Measurements from ENCODE around the gene CNOT10.

The CNOT10 gene

GRCh38 chr3:32758375-32758753 lies 73.4 kb downstream of the CNOT10 start:
- no peaks in the 10 kb centered on the region for H4K20me1 ChIP-seq (ENCODE audit: control insufficient read depth, insufficient read depth, low read depth, low read length)
- no peaks in the 10 kb centered on the region for H3K79me2 ChIP-seq (ENCODE audit: control insufficient read depth, low read length)
- H3K9me3 ChIP-seq (ENCODE audit: control insufficient read depth, insufficient read depth, low read length) = no peaks in the 10 kb centered on the region
- no peak overlapping the region for H3K4me3 ChIP-seq (ENCODE audit: low read length)
- H3F3A ChIP-seq (ENCODE audit: control insufficient read depth, insufficient read depth) = no peaks in the 10 kb centered on the region
- TF ChIP-seq EZH2phosphoT487 (IDR thresholded peaks at IDR 0.05; ENCODE audit: borderline replicate concordance, low read length) = no peak
- H3K4me1 ChIP-seq (ENCODE audit: control insufficient read depth, low read length) = no peaks in the 10 kb centered on the region
- no peak overlapping the region for H3K27ac ChIP-seq (ENCODE audit: low read depth, low read length)
- no peak overlapping the region for H3K4me2 ChIP-seq (ENCODE audit: low read length)
- peaks cover 16% of the 10 kb centered on the region for H3K36me3 ChIP-seq (ENCODE audit: control insufficient read depth, low read length)
- H3K27me3 ChIP-seq (ENCODE audit: control insufficient read depth, low read length) = no peaks in the 10 kb centered on the region
- no peaks in the 10 kb centered on the region for H3K9me2 ChIP-seq (replicated peaks; ENCODE audit: control insufficient read depth, low read length)

DNA sequence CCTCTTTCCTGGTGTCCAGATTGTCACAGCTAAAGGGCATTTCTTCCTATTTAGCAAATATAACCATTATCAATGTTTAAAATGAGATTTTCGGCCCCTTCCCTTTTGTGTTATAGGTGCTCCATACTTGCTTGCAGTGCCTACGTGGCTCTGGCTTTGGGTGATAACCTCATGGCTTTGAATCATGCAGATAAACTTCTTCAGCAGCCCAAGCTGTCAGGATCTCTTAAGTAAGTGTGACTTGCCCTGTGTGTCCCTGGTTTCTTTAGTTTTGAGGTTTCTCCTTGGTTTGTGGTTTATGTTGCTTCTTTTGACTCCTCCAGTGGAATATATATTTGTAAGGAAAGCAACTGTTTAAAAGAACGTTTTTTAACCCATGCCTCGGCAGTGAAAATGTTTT lies 74.4 kb downstream of the CNOT10 start:
- H4K20me1 ChIP-seq (ENCODE audit: control insufficient read depth, insufficient read depth, low read depth, low read length) = no peaks in the 10 kb centered on the region
- no peaks in the 10 kb centered on the region for H3K9me3 ChIP-seq (ENCODE audit: control insufficient read depth, insufficient read depth, low read length)
- no peak overlapping the region for H3K4me3 ChIP-seq (ENCODE audit: low read length)
- H3K4me2 ChIP-seq (ENCODE audit: low read length) = no peak overlapping the region
- TF ChIP-seq EZH2phosphoT487 (IDR thresholded peaks at IDR 0.05; ENCODE audit: borderline replicate concordance, low read length) = no peak
- TF ChIP-seq, protein P1, sequence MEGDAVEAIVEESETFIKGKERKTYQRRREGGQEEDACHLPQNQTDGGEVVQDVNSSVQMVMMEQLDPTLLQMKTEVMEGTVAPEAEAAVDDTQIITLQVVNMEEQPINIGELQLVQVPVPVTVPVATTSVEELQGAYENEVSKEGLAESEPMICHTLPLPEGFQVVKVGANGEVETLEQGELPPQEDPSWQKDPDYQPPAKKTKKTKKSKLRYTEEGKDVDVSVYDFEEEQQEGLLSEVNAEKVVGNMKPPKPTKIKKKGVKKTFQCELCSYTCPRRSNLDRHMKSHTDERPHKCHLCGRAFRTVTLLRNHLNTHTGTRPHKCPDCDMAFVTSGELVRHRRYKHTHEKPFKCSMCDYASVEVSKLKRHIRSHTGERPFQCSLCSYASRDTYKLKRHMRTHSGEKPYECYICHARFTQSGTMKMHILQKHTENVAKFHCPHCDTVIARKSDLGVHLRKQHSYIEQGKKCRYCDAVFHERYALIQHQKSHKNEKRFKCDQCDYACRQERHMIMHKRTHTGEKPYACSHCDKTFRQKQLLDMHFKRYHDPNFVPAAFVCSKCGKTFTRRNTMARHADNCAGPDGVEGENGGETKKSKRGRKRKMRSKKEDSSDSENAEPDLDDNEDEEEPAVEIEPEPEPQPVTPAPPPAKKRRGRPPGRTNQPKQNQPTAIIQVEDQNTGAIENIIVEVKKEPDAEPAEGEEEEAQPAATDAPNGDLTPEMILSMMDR (IDR thresholded peaks at IDR 0.05; ENCODE audit: low read depth, low read length, poor library complexity, severe bottlenecking) = no peak
- peaks cover 16% of the 10 kb centered on the region for H3K36me3 ChIP-seq (ENCODE audit: control insufficient read depth, low read length)
- no peaks in the 10 kb centered on the region for H3F3A ChIP-seq (ENCODE audit: control insufficient read depth, insufficient read depth)
- H3K27me3 ChIP-seq (ENCODE audit: control insufficient read depth, low read length) = no peaks in the 10 kb centered on the region
- no peaks in the 10 kb centered on the region for H3K9me2 ChIP-seq (replicated peaks; ENCODE audit: control insufficient read depth, low read length)
- no peaks in the 10 kb centered on the region for H3K79me2 ChIP-seq (ENCODE audit: control insufficient read depth, low read length)
- H3K4me1 ChIP-seq (ENCODE audit: control insufficient read depth, low read length) = no peaks in the 10 kb centered on the region
- H3K27ac ChIP-seq (ENCODE audit: low read depth, low read length) = no peak overlapping the region

DNA sequence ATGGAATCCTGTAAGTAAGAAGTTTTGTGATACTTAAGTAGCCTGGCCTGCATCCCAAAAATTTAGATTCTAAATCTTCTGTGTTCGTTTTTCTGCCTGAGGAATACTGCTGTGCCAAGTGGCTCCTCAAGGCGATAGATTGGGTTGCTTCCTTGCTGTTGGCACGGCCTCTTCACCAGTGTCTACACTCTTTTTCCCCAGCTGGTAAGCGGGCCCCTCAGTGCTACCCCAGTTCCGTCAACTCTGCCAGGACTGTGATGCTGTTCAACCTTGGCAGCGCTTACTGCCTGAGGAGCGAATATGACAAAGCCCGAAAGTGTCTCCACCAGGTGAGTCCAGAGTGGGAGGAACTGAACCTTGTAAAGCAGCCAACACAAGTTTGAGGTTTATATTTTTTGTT lies 79.5 kb downstream of the CNOT10 start:
- Histone ChIP-seq H3K4me1 (ENCODE audit: control insufficient read depth, low read length) (peaks cover 9% of the 10 kb centered on the region), H3K9me3 (ENCODE audit: control insufficient read depth, insufficient read depth, low read length) (no peaks in the 10 kb centered on the region), H3K27ac (ENCODE audit: low read depth, low read length) (no peak overlapping the region), H3K4me3 (ENCODE audit: low read length) (no peak overlapping the region), H3F3A (ENCODE audit: control insufficient read depth, insufficient read depth) (no peaks in the 10 kb centered on the region), H3K79me2 (ENCODE audit: control insufficient read depth, low read length) (no peaks in the 10 kb centered on the region), H3K9me2 (replicated peaks; ENCODE audit: control insufficient read depth, low read length) (no peaks in the 10 kb centered on the region), H4K20me1 (ENCODE audit: control insufficient read depth, insufficient read depth, low read depth, low read length) (no peaks in the 10 kb centered on the region), H3K4me2 (ENCODE audit: low read length) (no peak overlapping the region), H3K36me3 (ENCODE audit: control insufficient read depth, low read length) (peaks cover 39% of the 10 kb centered on the region), H3K27me3 (ENCODE audit: control insufficient read depth, low read length) (no peaks in the 10 kb centered on the region)
- no peak for TF ChIP-seq EZH2phosphoT487 (IDR thresholded peaks at IDR 0.05; ENCODE audit: borderline replicate concordance, low read length)
- TF ChIP-seq, protein P1 (IDR thresholded peaks at IDR 0.05; ENCODE audit: low read depth, low read length, poor library complexity, severe bottlenecking) = no peak

DNA sequence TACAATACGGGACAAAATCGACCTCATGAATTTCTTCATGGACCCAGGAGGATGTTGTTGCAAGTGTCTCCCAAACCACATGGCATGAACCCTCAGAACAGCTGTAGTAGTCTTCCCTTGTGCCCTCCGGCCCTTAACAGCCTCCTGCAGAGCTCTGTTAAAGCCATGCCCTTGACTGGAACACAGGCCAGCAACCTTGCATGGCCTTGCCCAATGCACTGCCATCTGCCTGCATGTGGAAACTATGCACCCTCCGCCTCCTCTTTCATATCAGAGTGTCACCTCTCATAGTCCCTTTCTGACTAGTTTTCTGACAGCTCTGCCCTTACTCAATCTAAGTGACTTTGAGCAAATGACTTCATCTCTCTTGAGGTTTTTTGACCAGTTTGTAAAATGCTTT lies 93.4 kb downstream of the CNOT10 start:
- Histone ChIP-seq H3K36me3 (ENCODE audit: control insufficient read depth, low read length) (peaks cover 6% of the 10 kb centered on the region), H3K27ac (ENCODE audit: low read depth, low read length) (no peak overlapping the region), H3K9me2 (replicated peaks; ENCODE audit: control insufficient read depth, low read length) (no peaks in the 10 kb centered on the region), H3K4me1 (ENCODE audit: control insufficient read depth, low read length) (peaks cover 9% of the 10 kb centered on the region), H3K79me2 (ENCODE audit: control insufficient read depth, low read length) (no peaks in the 10 kb centered on the region), H3K4me3 (ENCODE audit: low read length) (no peak overlapping the region), H3F3A (ENCODE audit: control insufficient read depth, insufficient read depth) (no peaks in the 10 kb centered on the region), H3K9me3 (ENCODE audit: control insufficient read depth, insufficient read depth, low read length) (no peaks in the 10 kb centered on the region), H4K20me1 (ENCODE audit: control insufficient read depth, insufficient read depth, low read depth, low read length) (peaks cover 6% of the 10 kb centered on the region; the same call in 1 of the 2 replicates), H3K27me3 (ENCODE audit: control insufficient read depth, low read length) (no peaks in the 10 kb centered on the region), H3K4me2 (ENCODE audit: low read length) (no peak overlapping the region)
- TF ChIP-seq, protein P1 (IDR thresholded peaks at IDR 0.05; ENCODE audit: low read depth, low read length, poor library complexity, severe bottlenecking) = no peak
- TF ChIP-seq EZH2phosphoT487 (IDR thresholded peaks at IDR 0.05; ENCODE audit: borderline replicate concordance, low read length) = no peak

Data from DOHH2 (cell line).